Kidney (tissue), 14 donors: ENCODE measurements around the gene KASH5. TPM values are rescaled to one million over a fixed set of nuclear protein-coding genes. Genes with fewer than 3 reads are reported as not detected.

Experiments
- DNase-seq, 5 donors: peaks; one replicate each; pipeline ENCODE4 v3.0.0-alpha.2; 2013 to 2020
- FAIRE-seq: peaks from 2 replicates; lab custom pipeline; 2012; peaks lifted over from hg19 to GRCh38; lab: Jason Lieb, UNC
- H3K27ac ChIP-seq, 2 donors: one replicate each; pipeline ENCODE4 v1.7.0; 2013; ENCODE audit warnings: low read depth in 2 of 2, low read length in 2 of 2, inconsistent platforms in 1 of 2
- H3K27me3 ChIP-seq: one replicate; pipeline ENCODE4 v1.7.1; 2013; ENCODE audit warnings: low read length, inconsistent platforms; ENCODE audit not compliant: control insufficient read depth, insufficient read depth
- H3K36me3 ChIP-seq, 3 donors: one replicate each; pipeline versions ENCODE4 v1.7.0 to v1.7.1; 2013; ENCODE audit warnings: low read length in 3 of 3, control low read depth in 1 of 3, inconsistent platforms in 1 of 3; ENCODE audit not compliant: insufficient read depth in 3 of 3, control insufficient read depth in 2 of 3
- H3K4me1 ChIP-seq, 3 donors: one replicate each; pipeline versions ENCODE4 v1.7.0 to v1.7.1; 2013; ENCODE audit warnings: low read length in 3 of 3, inconsistent platforms in 1 of 3, low read depth in 1 of 3; ENCODE audit not compliant: control insufficient read depth in 2 of 3, insufficient read depth in 2 of 3
- H3K4me3 ChIP-seq, 3 donors: one replicate each; pipeline versions ENCODE4 v1.7.0 to v1.8.1; 2013; ENCODE audit warnings: low read length in 3 of 3, control low read depth in 1 of 3, inconsistent platforms in 1 of 3
- H3K9ac ChIP-seq, 3 donors: one replicate each; pipeline versions ENCODE4 v1.7.0 to v1.7.1; 2013; ENCODE audit warnings: low read length in 3 of 3, control low read depth in 1 of 3, inconsistent platforms in 1 of 3
- H3K9me3 ChIP-seq, 3 donors: one replicate each; pipeline versions ENCODE4 v1.7.0 to v1.7.1; 2013; ENCODE audit warnings: low read length in 3 of 3, control low read depth in 1 of 3, inconsistent platforms in 1 of 3; ENCODE audit not compliant: control insufficient read depth in 2 of 3, insufficient read depth in 1 of 3
- intact Hi-C: fragments of 100-400 bp; cut with DNase I; formaldehyde crosslinking; loops from one replicate; pipeline ENCODE4 v1.11.1; 2022
- polyA plus RNA-seq: library from polyadenylated mRNA; stranded (reverse); fragments of 350-450 nt; fragmentation: Illumina TruSeq; extraction: RNeasy Lipid Tissue Mini Kit (QIAGEN cat#74804); gene quantifications from one replicate; pipeline ENCODE4 v1.2.3, GENCODE V29; 2014; ENCODE audit warnings: low read depth, low replicate concordance; ENCODE audit not compliant: insufficient read depth
- total RNA-seq: library from RNA; stranded (reverse); fragmentation: NEBNext Ultra II Directional; extraction: Animal tissue kit (Norgen Biotek cat#: 25700); gene quantifications from one replicate; pipeline ENCODE4 v1.2.1, GENCODE V29; 2021
- TF ChIP-seq, protein P1 (sequence below): IDR thresholded peaks from 3 replicates; pipeline ENCODE4 v1.5.1; 2012; ENCODE audit warnings: mild to moderate bottlenecking, moderate library complexity, borderline replicate concordance; ENCODE audit not compliant: insufficient read depth; ENCODE audit errors: extremely low read depth
- donor health status: control.
- donor health status: control.
- donor health status: control.
- donor health status: control.
- donor health status: control.
- donor health status: DM: yes; HTN: yes; CAD: no.
- donor health status: Normal renal cell carcinoma (clear cell type).

KASH5 gene
- total and polyA plus RNA-seq, 2 donors from 2014 or later, result not detected

DNA sequence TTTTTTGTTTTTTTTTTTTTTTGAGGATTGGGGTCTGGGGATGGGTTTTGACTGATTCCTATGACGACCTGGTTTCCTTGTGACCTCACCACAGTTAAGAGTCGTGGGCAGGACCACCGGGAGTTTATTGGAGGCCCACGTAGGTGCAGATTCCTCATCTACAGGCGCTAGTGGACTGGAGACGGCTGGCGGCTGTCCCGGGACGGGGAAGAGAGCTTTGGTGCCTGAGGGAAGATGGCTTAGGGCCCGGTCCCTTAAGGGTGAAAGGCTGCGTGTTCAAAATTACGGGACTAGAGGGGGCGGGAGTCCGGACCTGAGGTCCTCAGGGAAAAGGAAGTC is 25.2 kb upstream of the KASH5 start:
- Histone ChIP-seq H3K27me3 (no peaks in the 10 kb centered on the region), H3K9ac (peak overlapping the region; percentile 26 to 93 (median 32)), H3K36me3 (no peaks in the 10 kb centered on the region), H3K27ac (peak overlapping the region; percentile 65 to 94), H3K4me3 (peak overlapping the region; percentile 45 to 69 (median 68)), H3K9me3 (no peaks in the 10 kb centered on the region), H3K4me1 (peaks cover 0 to 5% (median 0%) of the 10 kb centered on the region in 3 donors)
- TF ChIP-seq, protein P1, sequence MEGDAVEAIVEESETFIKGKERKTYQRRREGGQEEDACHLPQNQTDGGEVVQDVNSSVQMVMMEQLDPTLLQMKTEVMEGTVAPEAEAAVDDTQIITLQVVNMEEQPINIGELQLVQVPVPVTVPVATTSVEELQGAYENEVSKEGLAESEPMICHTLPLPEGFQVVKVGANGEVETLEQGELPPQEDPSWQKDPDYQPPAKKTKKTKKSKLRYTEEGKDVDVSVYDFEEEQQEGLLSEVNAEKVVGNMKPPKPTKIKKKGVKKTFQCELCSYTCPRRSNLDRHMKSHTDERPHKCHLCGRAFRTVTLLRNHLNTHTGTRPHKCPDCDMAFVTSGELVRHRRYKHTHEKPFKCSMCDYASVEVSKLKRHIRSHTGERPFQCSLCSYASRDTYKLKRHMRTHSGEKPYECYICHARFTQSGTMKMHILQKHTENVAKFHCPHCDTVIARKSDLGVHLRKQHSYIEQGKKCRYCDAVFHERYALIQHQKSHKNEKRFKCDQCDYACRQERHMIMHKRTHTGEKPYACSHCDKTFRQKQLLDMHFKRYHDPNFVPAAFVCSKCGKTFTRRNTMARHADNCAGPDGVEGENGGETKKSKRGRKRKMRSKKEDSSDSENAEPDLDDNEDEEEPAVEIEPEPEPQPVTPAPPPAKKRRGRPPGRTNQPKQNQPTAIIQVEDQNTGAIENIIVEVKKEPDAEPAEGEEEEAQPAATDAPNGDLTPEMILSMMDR, result no peak
- DNase-seq (peak in 3 of 5 donors; percentile 80 to 90 (median 82)), FAIRE-seq (no peak)
- intact Hi-C loops, result no loop called here

DNA sequence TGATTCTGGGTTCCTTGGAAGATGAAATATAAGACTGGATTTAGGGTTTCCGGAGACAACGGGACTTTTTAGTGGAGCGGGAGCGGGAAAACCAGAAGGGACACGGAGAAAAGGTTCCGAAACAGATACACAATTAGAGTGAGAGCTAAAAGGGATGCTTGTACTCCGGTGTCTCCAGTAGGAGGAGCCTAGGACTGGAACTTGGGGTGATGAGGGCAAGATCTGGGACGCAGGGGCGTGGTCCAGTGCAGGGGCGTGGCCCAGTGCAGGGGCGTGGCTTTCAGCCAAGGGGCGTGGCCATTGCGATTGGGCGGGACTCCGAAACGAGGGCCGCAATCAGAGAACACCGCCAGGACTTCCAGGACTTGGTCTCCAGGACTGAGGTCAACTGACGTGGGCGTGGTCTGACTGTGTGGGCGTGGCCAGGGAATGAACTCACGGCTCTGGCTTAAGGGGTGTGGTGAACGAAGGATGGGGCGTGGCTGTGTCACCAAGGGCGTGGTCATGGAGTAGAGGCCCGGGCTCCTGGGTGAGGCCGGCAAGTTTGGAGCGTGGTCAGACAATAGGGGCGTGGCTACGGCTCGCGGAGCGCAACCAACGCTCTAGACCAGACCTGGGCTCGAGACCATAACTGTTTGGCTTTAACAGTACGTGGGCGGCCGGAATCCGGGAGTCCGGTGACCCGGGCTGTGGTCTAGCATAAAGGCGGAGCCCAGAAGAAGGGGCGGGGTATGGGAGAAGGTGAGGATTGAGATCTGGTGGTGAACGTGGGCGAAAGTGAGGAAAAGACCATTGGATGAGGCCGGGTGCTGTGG is 24.6 kb upstream of the KASH5 start, which contains the start of gene DKKL1:
TSS of gene DKKL1 (plus strand) at position 610 of the 815 bp plus-strand sequence. CDS start at position 732, 122 bp downstream.
- TF ChIP-seq, protein P1, result no peak
- peak; percentile 91 for FAIRE-seq
- peaks cover 0 to 5% (median 0%) of the 10 kb centered on the region in 3 donors for H3K4me1 ChIP-seq
- no peaks in the 10 kb centered on the region for H3K36me3 ChIP-seq
- intact Hi-C loops, result no loop called here
- H3K27me3 ChIP-seq, result no peaks in the 10 kb centered on the region
- H3K9ac ChIP-seq, result peak within 1 kb of the TSS; percentile 26 to 93 (median 32)
- peak within 1 kb of the TSS; percentile 45 to 69 (median 68) for H3K4me3 ChIP-seq
- peak within 1 kb of the TSS; percentile 65 to 94 for H3K27ac ChIP-seq
- peak; percentile 99 to 100 (median 100) for DNase-seq
- no peaks in the 10 kb centered on the region for H3K9me3 ChIP-seq

DNA sequence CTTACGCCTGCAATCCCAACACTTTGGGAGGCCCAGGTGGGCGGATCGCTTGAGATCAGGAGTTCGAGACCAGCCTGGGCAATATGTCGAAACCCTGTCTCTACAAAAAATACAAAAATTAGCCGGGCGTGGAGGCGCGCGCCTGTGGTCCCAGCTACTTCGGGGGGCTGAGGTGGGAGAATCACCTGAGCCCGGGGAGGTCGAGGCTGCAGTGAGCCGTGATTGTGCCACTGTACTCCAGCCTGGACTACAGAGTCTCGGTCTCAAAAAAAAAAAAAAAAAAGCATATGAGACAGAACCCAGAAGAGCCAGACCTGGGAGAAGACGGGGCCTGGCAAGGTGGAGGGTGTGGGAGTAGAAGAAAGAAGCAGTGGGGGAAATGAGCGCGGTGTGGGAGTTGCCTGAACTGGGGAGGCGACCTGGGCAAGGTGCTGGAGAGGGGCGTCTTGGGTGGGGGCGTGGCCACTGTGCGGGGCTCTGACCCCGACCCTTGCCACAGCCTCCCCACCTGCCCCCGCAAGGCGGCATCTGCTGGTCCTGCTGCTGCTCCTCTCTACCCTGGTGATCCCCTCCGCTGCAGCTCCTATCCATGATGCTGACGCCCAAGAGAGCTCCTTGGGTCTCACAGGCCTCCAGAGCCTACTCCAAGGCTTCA is 23.8 kb upstream of the KASH5 start:
- peaks cover 0 to 4% (median 0%) of the 10 kb centered on the region in 3 donors for H3K9me3 ChIP-seq
- TF ChIP-seq, protein P1, result no peak

More for the DNA sequence above, 23.8 kb upstream of the KASH5 start:
- Histone ChIP-seq H3K4me3 (peak overlapping the region in 2 of 3 donors; percentile 34 to 68), H3K36me3 (no peaks in the 10 kb centered on the region), H3K9ac (no peak overlapping the region), H3K4me1 (peaks cover 0 to 5% (median 0%) of the 10 kb centered on the region in 3 donors), H3K27me3 (no peaks in the 10 kb centered on the region), H3K27ac (no peak overlapping the region)
- FAIRE-seq, result no peak
- DNase-seq, result peak in 2 of 5 donors; percentile 77 to 82
- intact Hi-C loops, result no loop called here
